ENCODE data around the gene SLC39A6.
"Not testable (repeated sequence)": the region's sequence is repeated elsewhere in the genome, so short reads cannot be mapped to it uniquely, and the experiment has no call there.

Gene SLC39A6

DNA sequence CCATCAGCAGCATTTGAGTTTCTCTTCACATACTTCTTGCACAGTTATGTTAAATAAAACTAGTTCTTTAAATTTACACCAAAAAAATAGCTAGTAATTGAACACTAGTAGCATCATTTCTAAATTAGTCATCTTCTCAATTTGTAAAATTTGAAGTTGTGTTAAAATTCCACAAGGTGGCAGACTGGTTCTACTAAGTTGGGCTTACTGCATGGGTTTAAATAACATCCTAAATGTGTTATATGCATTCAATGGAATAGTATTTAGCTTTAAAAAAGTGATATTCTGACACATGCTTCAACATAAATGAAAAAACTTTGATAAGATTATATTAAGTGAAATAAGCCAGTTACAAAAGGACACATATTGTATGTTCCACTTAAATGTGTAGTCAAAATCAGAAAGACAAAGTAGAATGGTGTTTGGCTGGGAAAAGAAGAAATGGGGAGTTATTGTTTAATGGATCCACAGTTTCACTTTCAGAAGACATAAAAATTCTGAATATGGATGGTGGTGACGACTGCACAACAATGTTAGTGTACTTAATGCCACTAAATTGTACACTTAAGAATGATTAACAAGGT is 33.1 kb downstream of the SLC39A6 start:
- DNase-seq (ENCODE audit: low read depth) = peak; percentile 34

- DNase-seq (ENCODE audit: low read depth) = no peak
These were observed 34.7 kb downstream of the SLC39A6 start for GRCh38 chr18:36094431-36094830.

DNA sequence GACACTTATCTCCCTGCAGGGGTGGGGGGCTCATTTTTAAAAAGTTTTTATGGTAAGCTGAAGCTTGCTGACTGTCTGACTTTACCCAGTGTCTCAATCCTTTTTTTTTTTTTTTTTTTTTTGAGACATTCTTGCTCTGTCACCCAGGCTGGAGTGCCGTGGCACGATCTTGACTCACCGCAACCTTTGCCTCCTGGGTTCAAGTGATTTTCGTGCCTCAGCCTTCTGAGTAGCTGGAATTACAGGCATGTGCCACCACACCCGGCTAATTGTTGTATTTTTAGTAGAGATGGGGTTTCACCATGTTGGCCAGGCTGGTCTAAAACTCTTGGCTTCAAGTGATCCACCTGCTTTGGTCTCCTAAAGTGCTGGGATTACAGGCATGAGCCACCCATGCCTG is 37.0 kb downstream of the SLC39A6 start:
- not testable (repeated sequence) for DNase-seq (ENCODE audit: low read depth)

DNA sequence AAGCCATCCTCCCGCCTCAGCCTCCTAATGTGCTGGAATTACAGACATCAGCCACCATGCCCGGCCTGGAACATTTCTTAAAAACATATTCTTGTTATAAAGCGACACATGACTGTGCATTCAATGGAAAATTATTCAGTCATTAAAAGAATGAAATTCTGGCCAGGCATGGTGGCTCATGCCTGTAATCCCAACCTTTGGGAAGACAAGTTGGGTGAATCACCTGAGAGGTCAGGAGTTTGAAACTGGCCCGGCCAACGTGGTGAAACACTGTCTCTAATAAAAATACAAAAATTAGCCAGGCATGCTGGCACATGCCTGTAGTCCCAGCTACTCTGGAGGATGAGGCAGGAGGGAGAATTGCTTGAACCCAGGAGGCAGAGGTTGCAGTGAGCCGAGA is 40.1 kb downstream of the SLC39A6 start:
- DNase-seq (ENCODE audit: low read depth) = no peak

- no peak for DNase-seq (ENCODE audit: low read depth)
These were observed 40.9 kb downstream of the SLC39A6 start for GRCh38 chr18:36088256-36088655.

DNA sequence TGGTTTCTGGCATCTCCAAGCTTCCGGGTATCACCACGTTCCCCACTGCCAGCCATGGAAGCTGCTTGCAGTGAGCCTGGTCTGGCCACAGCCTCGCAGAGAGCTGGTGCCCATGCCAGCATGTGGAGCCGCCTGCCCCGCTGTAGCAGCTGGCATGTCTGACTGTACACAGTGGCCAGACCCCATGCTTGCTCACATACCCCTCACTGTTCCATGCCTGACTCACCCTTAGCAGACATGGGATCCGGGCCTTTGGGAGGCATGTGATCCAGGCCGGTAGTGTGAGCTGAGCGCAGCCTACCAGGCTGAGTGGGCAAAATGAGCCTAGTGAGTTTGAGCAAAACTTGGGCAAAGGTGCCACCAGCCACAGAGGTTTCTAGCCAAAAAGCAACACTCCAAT is 43.0 kb downstream of the SLC39A6 start:
- no peak for DNase-seq (ENCODE audit: low read depth)

- DNase-seq (ENCODE audit: low read depth) = no peak
These were observed 43.9 kb downstream of the SLC39A6 start for GRCh38 chr18:36085195-36085594.

- no peak for DNase-seq (ENCODE audit: low read depth)
These were observed 45.4 kb downstream of the SLC39A6 start for GRCh38 chr18:36083729-36084128.

DNA sequence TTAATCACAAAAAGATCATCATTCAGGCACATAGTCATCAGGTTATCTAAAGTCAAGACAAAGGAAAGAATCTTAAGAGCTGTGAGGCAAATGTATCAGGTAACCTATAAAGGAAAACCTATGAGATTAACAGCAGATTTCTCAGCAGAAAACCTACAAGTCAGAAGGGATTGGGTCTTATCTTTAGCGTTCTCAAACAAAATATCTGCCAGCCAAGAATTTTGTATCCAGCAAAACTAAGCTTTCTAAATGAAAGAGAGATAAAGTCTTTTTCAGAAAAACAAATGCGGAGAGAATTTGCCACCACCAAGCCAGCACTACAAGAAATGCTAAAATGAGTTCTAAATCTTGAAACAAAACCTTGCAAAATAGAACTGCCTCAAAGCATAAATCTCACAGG is 48.0 kb downstream of the SLC39A6 start:
- not testable (repeated sequence) for DNase-seq (ENCODE audit: low read depth)

- DNase-seq (ENCODE audit: low read depth) = no peak
These were observed 50.2 kb downstream of the SLC39A6 start for GRCh38 chr18:36078751-36079529.

DNA sequence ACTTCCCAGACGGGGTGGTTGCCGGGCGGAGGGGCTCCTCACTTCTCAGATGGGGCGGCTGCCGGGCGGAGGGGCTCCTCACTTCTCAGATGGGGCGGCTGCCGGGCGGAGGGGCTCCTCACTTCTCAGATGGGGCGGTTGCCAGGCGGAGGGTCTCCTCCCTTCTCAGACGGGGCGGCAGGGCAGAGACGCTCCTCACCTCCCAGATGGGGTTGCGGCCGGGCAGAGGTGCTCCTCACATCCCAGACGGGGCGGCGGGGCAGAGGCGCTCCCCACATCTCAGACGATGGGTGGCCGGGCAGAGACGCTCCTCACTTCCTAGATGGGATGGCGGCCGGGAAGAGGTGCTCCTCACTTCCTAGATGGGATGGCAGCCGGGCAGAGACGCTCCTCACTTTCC is 51.4 kb downstream of the SLC39A6 start:
- DNase-seq (ENCODE audit: low read depth) = not testable (repeated sequence)

GRCh38 chr18:36075862-36076587 is 53.1 kb downstream of the SLC39A6 start:
- no peak for DNase-seq (ENCODE audit: low read depth)

GRCh38 chr18:36074435-36074834 is 54.7 kb downstream of the SLC39A6 start:
- DNase-seq (ENCODE audit: low read depth) = no peak

DNA sequence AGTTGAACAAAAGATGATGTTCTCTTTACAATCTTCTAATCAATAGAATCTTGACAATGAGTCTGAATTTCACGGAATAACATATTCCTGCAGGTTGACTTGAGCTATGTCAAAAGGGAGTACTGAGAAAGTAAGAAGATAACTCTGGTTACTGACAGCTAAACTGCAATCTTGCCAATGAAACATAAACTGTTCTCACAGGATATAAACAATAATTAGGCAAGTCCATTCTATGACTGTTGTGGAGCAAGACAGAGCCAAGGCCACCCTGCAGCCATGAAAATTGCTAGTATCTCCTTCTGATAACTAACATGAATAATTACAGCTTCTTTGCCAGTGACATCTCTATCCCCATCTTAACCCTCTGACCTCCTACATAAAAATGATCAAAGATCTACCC is 55.5 kb downstream of the SLC39A6 start:
- DNase-seq (ENCODE audit: low read depth) = no peak

GRCh38 chr18:36072406-36072805 is 56.7 kb downstream of the SLC39A6 start:
- DNase-seq (ENCODE audit: low read depth) = not testable (repeated sequence)

DNA sequence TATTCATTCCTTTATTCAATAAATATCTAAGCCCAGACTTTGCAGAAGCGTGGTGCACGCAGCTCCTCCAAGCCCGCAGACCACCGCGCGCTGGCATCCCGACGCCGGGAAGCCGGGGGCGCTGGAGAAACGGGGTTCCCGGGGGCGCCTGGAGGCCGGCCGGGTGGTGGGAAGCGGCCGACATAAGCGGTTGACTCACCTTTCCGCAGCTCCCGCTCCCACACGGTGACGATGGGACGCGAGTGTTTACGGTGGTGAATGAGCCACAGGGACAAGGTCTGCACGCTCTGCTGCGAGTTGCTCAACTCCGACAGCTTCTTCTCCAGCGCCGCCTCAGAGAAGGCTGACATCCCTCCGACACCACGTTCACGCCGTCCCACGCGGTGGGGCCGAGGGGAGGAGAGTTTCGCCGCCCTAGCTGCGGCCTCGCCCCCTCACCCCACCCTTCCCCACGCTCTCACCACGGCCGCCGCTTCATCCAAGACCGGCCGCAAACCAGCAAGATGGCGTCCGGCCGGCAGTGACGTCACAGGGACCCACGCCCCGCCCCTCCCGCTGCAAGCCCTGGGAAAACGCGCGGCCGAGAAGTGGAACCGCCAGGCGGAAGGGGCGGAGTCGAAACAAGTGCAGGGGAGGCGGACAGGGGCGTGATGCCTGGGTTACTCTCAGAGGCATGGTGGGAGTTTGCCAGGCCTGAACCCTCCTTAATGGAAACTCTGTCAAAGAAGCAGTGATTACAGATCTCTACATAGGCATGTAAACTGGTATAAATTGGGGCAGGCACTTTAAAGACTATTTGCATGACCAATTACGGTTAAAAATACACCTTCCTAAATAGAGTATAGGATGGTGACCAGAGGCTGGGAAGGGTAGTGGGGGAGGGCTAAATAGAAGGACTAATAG is 61.8 kb downstream of the SLC39A6 start, which contains the start of gene RPRD1A:
TSS of gene RPRD1A (minus strand) at position 505 of the 903 bp plus-strand sequence. CDS start at position 350, 155 bp downstream.
- DNase-seq (ENCODE audit: low read depth) = peak; percentile 73

DNA sequence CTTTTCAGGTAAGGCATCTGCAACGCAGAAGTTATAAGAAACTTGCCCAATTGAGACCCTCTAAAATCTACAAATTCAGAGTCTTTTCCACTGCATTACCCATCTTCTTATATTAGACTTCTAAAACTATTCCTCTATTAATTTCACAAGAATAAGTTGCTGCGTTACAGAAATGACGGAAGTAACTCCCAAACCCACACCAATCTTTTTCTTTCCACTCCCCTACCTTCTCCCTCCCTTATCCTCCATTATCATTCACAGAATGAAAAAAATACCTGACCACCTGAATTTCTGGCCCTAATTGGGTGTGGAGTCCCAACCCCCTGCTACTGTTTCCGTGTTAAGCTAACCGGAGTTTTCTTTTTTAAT is 62.5 kb downstream of the SLC39A6 start:
- DNase-seq (ENCODE audit: low read depth) = no peak

DNA sequence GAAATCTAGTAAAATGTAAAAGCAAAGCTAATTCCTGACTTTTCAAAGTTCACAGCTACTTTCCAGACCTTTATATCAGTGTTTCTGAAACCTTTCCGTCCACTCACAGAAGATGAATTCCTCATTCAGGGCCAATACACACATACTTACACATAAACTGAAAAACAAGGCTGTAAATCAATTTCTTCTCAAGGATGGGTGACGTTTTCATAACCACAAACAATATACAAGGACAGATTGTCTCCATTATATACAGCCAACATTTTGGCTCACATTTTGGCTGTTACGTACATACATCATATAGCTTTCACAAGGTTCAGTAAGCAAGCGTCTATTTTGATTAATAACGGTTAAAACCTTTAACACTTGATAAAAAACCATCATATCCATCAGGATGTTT is 63.1 kb downstream of the SLC39A6 start:
- DNase-seq (ENCODE audit: low read depth) = no peak

- DNase-seq (ENCODE audit: low read depth) = not testable (repeated sequence)
These were observed 64.4 kb downstream of the SLC39A6 start for GRCh38 chr18:36064809-36065079.

DNA sequence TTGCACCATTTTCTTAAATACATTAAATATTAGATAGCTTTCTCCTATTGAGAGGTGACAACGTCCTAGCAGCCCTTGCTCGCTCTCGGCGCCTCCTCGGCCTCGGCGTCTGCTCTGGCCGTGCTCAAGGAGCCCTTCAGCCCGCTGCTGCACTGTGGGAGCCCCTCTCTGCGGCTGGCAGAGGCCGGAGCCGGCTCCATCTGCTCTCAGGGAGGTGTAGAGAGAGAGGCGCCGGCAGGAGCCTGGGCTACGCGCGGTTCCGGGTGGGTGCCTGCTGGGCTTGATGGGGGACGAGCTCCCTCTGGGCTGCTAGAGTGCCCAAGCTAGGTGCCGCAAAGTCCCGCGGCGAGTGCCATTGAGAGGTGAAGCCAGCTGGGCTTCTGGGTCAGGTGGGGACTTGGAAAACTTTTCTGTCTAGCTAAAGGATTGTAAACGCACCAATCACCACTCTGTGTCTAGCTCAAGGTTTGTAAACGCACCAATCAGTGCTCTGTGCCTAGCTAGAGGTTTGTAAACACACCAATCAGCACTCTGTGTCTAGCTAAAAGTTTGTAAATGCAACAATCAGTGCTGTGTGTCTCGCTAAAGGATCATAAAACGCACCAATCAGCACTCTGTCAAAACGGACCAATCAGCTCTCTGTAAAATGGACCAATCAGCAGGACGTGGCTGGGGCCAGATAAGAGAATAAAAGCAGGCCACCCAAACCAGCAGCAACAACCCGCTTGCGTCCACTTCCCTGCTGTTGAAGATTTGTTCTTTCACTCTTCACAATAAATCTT is 64.9 kb downstream of the SLC39A6 start:
- DNase-seq (ENCODE audit: low read depth) = no peak

- DNase-seq (ENCODE audit: low read depth) = no peak
These were observed 70.5 kb downstream of the SLC39A6 start for GRCh38 chr18:36058674-36059073.

All from HS-27A (cell line).